ENCODE data around the gene AQR. TPM values are rescaled to one million over a fixed set of nuclear protein-coding genes. Genes with fewer than 3 reads are reported as not detected.

The AQR gene
- polyA plus RNA-seq, 1 experiment: 15.3 TPM

DNA sequence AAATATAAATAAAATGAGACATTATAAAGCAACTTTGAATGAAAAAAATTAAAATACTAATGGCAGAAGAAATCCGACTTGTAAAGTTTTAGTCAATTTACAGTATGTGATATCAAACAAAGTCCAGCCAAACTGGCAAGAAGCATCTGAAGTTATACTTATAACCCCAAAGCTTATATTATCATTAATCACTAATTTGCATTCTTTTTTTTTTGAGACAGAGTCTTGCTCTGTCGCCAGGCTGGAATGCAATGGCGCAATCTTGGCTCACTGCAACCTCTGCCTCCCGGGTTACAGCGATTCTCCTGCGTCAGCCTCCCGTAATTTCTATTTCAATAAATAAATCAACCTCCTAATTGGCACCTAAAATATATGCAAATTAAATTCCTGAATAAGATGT, 80.1 kb downstream of the AQR start:
- POLR2A ChIA-PET: no interaction called here
- Histone ChIP-seq H3K36me3 (ENCODE audit: control insufficient read depth, insufficient read depth, low read length) (peaks cover 3% of the 10 kb centered on the region; the same call in 1 of the 2 replicates), H3K27me3 (ENCODE audit: control insufficient read depth, insufficient read depth, low read length) (no peaks in the 10 kb centered on the region), H3K4me3 (ENCODE audit: low read depth, low read length) (no peak overlapping the region)
- CTCF ChIA-PET: interaction anchor here (1.1 kb wide), 1 partner anchor 16 kb away, joined by 4 read pairs; no protein-coding TSS in a partner anchor
- TF ChIP-seq CTCF (IDR thresholded peaks at IDR 0.05; ENCODE audit: insufficient read depth, low read depth, low read length): no peak
- DNase-seq (ENCODE audit: low read depth): no peak

GRCh38 chr15:34886134-34886533, 83.4 kb downstream of the AQR start:
- no peak for DNase-seq (ENCODE audit: low read depth)
- ChIA-PET POLR2A (no interaction called here), CTCF (no interaction called here)
- no peak for TF ChIP-seq CTCF (IDR thresholded peaks at IDR 0.05; ENCODE audit: insufficient read depth, low read depth, low read length)
- Histone ChIP-seq H3K36me3 (ENCODE audit: control insufficient read depth, insufficient read depth, low read length) (0 out of 2 replicates have a peak, but pooled peaks cover 1% of the 10 kb centered on the region), H3K27me3 (ENCODE audit: control insufficient read depth, insufficient read depth, low read length) (no peaks in the 10 kb centered on the region), H3K4me3 (ENCODE audit: low read depth, low read length) (no peak overlapping the region)

- H3K4me3 ChIP-seq (ENCODE audit: low read depth, low read length): no peak overlapping the region
- 0 out of 2 replicates have a peak, but pooled peaks cover 1% of the 10 kb centered on the region for H3K36me3 ChIP-seq (ENCODE audit: control insufficient read depth, insufficient read depth, low read length)
- no peak for DNase-seq (ENCODE audit: low read depth)
- H3K27me3 ChIP-seq (ENCODE audit: control insufficient read depth, insufficient read depth, low read length): no peaks in the 10 kb centered on the region
- no peak for TF ChIP-seq CTCF (IDR thresholded peaks at IDR 0.05; ENCODE audit: insufficient read depth, low read depth, low read length)
- CTCF ChIA-PET: no interaction called here
- POLR2A ChIA-PET: no interaction called here
These were observed 85.9 kb downstream of the AQR start for GRCh38 chr15:34883633-34884032.

GRCh38 chr15:34883042-34883441, 86.5 kb downstream of the AQR start:
- Histone ChIP-seq H3K36me3 (ENCODE audit: control insufficient read depth, insufficient read depth, low read length) (0 out of 2 replicates have a peak, but pooled peaks cover 1% of the 10 kb centered on the region), H3K4me3 (ENCODE audit: low read depth, low read length) (no peak overlapping the region), H3K27me3 (ENCODE audit: control insufficient read depth, insufficient read depth, low read length) (no peaks in the 10 kb centered on the region)
- no peak for DNase-seq (ENCODE audit: low read depth)
- no peak for TF ChIP-seq CTCF (IDR thresholded peaks at IDR 0.05; ENCODE audit: insufficient read depth, low read depth, low read length)
- POLR2A ChIA-PET: no interaction called here
- CTCF ChIA-PET: no interaction called here

GRCh38 chr15:34879107-34879506, 90.4 kb downstream of the AQR start:
- ChIA-PET POLR2A (no interaction called here), CTCF (no interaction called here)
- Histone ChIP-seq H3K4me3 (ENCODE audit: low read depth, low read length) (no peak overlapping the region), H3K27me3 (ENCODE audit: control insufficient read depth, insufficient read depth, low read length) (no peaks in the 10 kb centered on the region), H3K36me3 (ENCODE audit: control insufficient read depth, insufficient read depth, low read length) (peaks cover 4% of the 10 kb centered on the region; the same call in 1 of the 2 replicates)
- no peak for TF ChIP-seq CTCF (IDR thresholded peaks at IDR 0.05; ENCODE audit: insufficient read depth, low read depth, low read length)
- DNase-seq (ENCODE audit: low read depth): no peak
